Measurements from ENCODE around the gene KANSL1L.

GRCh38 chr2:210046851-210047500 lies 124.2 kb downstream of the KANSL1L start:
- TF ChIP-seq ATF2 (IDR thresholded peaks at IDR 0.05; ENCODE audit: low read length) (no peak), POLR2A (IDR thresholded peaks at IDR 0.05; ENCODE audit: low read depth, low read length) (no peak), EZH2 (IDR thresholded peaks at IDR 0.05; ENCODE audit: borderline replicate concordance, control insufficient read depth, low read depth, low read length) (no peak), USF2 (IDR thresholded peaks at IDR 0.05; ENCODE audit: borderline replicate concordance, low read depth, low read length) (no peak), MAX (IDR thresholded peaks at IDR 0.05; ENCODE audit: low read depth, low read length) (no peak), REST (IDR thresholded peaks at IDR 0.05; ENCODE audit: low read depth, low read length) (no peak), CTCF (IDR thresholded peaks at IDR 0.05 in 2 of 3, conservative IDR thresholded peaks at IDR 0.05 in 1 of 3; ENCODE audit: control insufficient read depth in 2 of 3, extremely low read depth in 1 of 3, insufficient read depth in 1 of 3, low read depth in 3 of 3, low read length in 3 of 3) (no peak), HSF1 (IDR thresholded peaks at IDR 0.05; ENCODE audit: low read depth, low read length) (no peak), CEBPB (IDR thresholded peaks at IDR 0.05; ENCODE audit: borderline replicate concordance in 1 of 2, low read depth in 2 of 2, low read length in 2 of 2) (no peak)
